Measurements from ENCODE around the gene GGT5.
"Not testable (repeated sequence)": the region's sequence is repeated elsewhere in the genome, so short reads cannot be mapped to it uniquely, and the experiment has no call there.

The GGT5 gene, protein sequence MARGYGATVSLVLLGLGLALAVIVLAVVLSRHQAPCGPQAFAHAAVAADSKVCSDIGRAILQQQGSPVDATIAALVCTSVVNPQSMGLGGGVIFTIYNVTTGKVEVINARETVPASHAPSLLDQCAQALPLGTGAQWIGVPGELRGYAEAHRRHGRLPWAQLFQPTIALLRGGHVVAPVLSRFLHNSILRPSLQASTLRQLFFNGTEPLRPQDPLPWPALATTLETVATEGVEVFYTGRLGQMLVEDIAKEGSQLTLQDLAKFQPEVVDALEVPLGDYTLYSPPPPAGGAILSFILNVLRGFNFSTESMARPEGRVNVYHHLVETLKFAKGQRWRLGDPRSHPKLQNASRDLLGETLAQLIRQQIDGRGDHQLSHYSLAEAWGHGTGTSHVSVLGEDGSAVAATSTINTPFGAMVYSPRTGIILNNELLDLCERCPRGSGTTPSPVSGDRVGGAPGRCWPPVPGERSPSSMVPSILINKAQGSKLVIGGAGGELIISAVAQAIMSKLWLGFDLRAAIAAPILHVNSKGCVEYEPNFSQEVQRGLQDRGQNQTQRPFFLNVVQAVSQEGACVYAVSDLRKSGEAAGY

DNA sequence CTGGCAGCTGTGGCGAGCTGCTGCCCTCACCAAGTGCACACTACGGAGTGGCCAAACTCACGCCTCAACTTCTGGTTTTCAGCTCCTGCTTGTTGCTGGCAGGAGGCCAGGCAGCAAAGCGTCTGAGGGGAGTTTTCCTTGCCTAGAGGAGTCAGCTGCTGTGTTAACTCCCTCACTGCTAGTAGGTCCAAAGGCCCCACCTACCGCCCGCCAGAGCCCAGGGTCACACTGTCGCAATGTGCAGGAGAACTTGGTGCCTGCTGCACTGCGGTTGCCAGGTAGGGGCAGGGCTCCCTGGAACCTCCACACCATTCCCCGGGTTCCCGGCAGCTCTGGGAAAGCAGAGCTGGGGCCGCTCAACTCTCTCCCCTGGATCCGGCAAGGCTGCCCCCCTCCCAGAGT is at the start of gene GGT5:
GGT5 (minus strand) TSS at position 53 of the 402 bp plus-strand sequence. CDS start 357 bp downstream, outside the sequence.
- DNase-seq (ENCODE audit: low spot score), result not testable (repeated sequence)

DNA sequence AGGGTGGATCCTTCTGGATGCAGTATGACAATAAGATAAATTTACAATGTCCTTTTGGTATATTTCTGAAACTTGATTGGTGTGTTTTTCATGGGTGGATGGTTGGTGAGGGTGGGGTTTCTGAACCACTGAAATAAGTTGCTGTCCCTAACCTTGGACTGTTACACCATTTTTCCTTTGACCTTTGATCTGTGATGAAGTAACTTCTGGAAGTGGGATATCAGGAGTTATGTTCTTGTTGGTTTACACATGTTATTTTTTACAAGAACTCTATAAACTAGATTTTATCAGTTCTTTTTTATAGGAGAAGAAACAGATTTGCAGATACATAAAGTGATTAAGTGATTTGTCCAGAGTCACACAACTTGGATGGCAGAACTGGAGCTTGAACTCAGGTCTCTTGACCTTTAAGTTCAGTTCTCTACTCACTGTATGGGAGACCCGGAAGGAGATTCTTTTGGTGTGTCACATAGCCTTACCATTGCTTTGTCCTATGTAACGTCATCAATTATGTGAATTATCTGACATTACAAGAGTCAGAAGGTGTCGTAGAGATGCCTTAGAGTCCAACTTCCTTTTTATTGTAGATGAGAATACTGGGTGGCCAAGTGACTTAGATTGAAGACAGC is 47.4 kb upstream of the GGT5 start:
- DNase-seq (ENCODE audit: low spot score), result not testable (repeated sequence)

DNA sequence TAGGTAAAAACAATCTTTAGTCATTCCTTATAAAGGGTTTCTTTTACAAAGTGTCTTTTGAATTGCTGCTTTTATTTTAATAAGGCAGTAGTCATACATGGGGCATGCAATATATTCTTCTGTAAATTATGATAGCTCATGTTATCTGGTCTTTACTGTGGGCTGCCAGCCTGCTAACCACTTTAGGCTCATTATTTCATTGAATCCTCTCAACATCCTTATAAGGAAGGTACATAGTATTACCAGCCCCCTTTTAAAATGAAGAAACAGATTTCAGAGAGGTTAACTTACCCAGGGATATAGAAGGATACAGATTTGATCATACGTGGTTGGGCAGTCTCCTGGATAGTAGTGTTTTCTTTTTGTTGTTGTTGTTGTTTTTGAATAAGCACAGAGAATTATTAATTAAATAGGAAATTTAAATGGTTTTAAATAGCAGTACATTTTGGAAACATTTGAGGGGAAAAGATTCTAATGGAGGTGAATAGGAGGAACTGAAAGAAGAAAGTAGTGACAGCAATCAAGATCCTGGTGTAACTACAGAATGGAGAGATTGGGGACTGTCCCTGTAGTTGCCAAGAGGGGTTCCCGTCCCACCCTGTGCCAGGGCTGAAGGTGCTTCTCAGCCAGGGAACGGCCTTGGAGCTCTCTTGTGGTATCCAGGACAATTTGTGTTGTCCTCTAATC is 46.8 kb upstream of the GGT5 start:
- DNase-seq (ENCODE audit: low spot score), result no peak
- TF ChIP-seq, protein P1, sequence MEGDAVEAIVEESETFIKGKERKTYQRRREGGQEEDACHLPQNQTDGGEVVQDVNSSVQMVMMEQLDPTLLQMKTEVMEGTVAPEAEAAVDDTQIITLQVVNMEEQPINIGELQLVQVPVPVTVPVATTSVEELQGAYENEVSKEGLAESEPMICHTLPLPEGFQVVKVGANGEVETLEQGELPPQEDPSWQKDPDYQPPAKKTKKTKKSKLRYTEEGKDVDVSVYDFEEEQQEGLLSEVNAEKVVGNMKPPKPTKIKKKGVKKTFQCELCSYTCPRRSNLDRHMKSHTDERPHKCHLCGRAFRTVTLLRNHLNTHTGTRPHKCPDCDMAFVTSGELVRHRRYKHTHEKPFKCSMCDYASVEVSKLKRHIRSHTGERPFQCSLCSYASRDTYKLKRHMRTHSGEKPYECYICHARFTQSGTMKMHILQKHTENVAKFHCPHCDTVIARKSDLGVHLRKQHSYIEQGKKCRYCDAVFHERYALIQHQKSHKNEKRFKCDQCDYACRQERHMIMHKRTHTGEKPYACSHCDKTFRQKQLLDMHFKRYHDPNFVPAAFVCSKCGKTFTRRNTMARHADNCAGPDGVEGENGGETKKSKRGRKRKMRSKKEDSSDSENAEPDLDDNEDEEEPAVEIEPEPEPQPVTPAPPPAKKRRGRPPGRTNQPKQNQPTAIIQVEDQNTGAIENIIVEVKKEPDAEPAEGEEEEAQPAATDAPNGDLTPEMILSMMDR (IDR thresholded peaks at IDR 0.05; ENCODE audit: extremely low read depth, missing control alignments), result no peak

DNA sequence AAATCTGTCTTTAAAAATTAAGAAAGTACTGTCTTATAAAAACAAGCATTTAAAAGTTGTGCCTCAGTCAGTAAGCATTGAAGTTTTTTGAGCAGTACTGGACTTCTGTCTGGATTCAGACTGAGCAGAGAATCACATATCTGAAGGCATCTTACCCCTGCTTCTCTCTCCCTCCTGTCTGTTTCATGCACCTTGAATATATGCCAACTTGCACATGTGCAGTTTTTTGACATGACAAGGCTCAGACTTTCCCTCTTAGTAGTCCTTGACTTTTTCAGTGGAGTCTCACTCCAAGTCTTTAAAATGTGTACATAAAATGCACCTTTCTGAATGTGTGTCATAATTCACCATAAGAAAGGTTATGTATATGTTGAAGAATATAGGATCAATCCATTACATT is 45.6 kb upstream of the GGT5 start:
- TF ChIP-seq, protein P1 (IDR thresholded peaks at IDR 0.05; ENCODE audit: extremely low read depth, missing control alignments), result no peak
- no peak for DNase-seq (ENCODE audit: low spot score)

DNA sequence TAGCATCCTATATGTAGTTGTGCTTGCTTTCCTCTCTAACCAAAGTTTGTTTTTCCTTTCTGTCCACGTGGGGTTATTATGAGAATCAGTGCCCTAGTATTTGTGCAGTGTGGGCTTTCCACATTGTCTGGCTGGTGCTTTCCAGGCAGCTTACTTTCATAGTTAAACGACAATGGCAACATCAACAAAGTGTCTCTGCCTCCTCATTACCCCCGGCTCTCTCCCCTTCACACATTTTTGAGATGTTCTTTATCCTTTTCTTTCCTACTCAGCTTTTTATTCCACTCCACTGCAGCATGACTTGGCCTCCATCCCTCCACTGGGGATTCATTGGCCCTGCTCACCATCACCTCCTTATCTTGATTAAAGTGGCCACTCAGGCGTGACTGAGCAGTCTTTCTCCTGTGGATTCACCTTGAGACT is 44.9 kb upstream of the GGT5 start:
- TF ChIP-seq, protein P1 (IDR thresholded peaks at IDR 0.05; ENCODE audit: extremely low read depth, missing control alignments), result no peak
- DNase-seq (ENCODE audit: low spot score), result no peak

DNA sequence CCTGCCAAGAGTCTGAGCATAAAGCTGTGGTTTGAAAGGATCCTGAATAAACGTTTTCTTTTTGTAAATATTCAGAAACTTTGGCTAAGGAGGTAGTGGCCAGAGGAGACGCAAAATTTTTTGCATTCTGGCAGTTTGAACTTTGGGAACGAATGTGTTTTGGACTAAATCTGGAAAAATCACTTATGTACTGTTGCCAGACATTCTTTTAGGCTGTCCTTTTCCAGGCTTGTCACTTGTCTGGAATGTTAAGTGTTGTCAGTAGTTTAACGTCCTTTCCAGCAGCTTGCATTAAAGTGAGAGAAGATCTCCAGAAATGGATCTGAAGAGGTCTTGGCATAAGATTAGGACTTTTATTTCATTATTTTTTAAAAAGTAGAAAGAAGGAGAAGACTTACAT is 44.2 kb upstream of the GGT5 start:
- no peak for DNase-seq (ENCODE audit: low spot score)
- TF ChIP-seq, protein P1 (IDR thresholded peaks at IDR 0.05; ENCODE audit: extremely low read depth, missing control alignments), result no peak

DNA sequence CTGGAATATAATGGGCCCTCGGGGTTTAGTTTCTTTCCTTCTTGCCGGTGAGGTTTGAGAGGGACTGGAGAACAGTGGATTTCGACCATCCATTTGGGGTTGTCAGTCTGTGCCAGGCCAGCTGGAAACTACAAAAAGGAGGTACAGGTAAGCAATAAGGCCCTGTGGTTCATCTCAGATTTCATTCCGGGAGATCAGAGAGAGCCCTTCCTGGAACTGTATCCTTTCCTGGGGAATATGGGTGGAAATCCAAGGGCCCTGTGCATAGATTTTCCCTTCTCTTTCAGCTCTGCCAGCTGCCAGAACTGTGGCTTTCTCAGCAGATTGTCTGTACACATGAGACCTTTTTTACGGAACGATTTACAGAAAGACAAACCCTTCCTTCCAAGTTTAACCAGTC is 42.9 kb upstream of the GGT5 start:
- not testable (repeated sequence) for DNase-seq (ENCODE audit: low spot score)

DNA sequence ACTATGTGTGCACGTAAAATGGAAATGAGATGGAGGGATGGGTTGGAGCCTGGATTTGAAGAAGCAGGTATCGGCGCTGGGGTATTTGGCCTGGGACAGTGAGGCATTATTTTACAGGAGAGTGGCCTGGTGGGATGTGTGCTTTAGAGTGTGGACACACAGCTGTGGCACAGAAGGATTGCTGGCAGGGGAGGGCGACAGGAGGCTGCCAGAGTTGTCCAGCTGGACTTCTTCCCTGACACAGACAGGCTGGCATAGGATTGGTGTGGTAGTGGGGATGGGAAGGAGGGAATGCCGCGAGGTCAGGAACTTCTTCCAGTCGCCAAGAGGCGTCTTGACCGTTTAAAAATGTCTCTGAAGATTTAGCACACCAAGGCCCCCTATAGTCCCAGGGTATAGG is 42.3 kb upstream of the GGT5 start:
- not testable (repeated sequence) for DNase-seq (ENCODE audit: low spot score)

DNA sequence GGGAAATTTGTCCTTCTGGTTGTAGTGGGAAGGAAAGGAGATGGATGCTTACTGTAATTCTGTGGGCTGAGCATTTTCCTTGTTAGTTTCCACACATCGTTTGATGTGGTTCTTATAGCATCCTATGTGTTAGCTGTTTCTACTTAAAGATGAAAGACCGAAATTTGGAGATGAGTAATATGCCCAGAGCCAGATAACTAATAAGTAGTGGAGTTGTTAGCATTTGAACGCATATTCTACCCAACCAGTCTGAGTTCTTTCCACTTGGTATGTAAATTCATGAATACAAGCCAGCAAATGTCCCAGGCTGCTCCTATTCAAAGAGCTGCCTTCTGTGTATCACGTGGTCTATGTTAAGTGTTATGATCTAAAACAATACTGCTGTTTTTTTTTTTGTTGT is 40.4 kb upstream of the GGT5 start:
- TF ChIP-seq, protein P1 (IDR thresholded peaks at IDR 0.05; ENCODE audit: extremely low read depth, missing control alignments), result no peak
- DNase-seq (ENCODE audit: low spot score), result no peak
